Activated CD4-positive, CD25-positive, alpha-beta regulatory T cell (primary cell): Measurements from ENCODE around the gene NUAK2.
A peak's percentile ranks its signal among the peaks of the same experiment; 100 is the strongest.

Experiments used
- DNase-seq, 4 experiments: peaks; one replicate each; lab custom pipeline; 2025; lab: John Stamatoyannopoulos, UW

Gene NUAK2

GRCh38 chr1:205319081-205320018 lies 2.2 kb downstream of the NUAK2 start:
- DNase-seq: no peak

GRCh38 chr1:205318231-205318991 lies 3.1 kb downstream of the NUAK2 start:
- DNase-seq: no peak

GRCh38 chr1:205317311-205317917 lies 4.1 kb downstream of the NUAK2 start:
- no peak for DNase-seq

GRCh38 chr1:205316161-205316566 lies 5.4 kb downstream of the NUAK2 start:
- no peak for DNase-seq

GRCh38 chr1:205315008-205315618 lies 6.4 kb downstream of the NUAK2 start:
- DNase-seq: no peak

- peak in 2 of 4 experiments; percentile 7 to 20 for DNase-seq
Measured at GRCh38 chr1:205313563-205314308, 7.8 kb downstream of the NUAK2 start.

GRCh38 chr1:205312866-205313562 lies 8.5 kb downstream of the NUAK2 start:
- no peak for DNase-seq

- DNase-seq: no peak
Measured at GRCh38 chr1:205310976-205311704, 10.4 kb downstream of the NUAK2 start.

- no peak for DNase-seq
Measured at GRCh38 chr1:205309741-205310140, 11.8 kb downstream of the NUAK2 start.

GRCh38 chr1:205306929-205307566 lies 14.5 kb downstream of the NUAK2 start:
- no peak for DNase-seq

GRCh38 chr1:205304695-205305070 lies 16.9 kb downstream of the NUAK2 start:
- DNase-seq: no peak

GRCh38 chr1:205304046-205304694 lies 17.4 kb downstream of the NUAK2 start:
- DNase-seq: no peak

GRCh38 chr1:205303247-205303888 lies 18.2 kb downstream of the NUAK2 start:
- DNase-seq: no peak

GRCh38 chr1:205301842-205302588 lies 19.5 kb downstream of the NUAK2 start:
- no peak for DNase-seq

GRCh38 chr1:205301205-205301821 lies 20.2 kb downstream of the NUAK2 start:
- DNase-seq: no peak

GRCh38 chr1:205300149-205300548 lies 21.4 kb downstream of the NUAK2 start:
- DNase-seq: no peak
